ENCODE measurements around the gene GRM2. TPM values are rescaled to one million over a fixed set of nuclear protein-coding genes. Genes with fewer than 3 reads are reported as not detected.

The GRM2 gene
- total RNA-seq, 1 experiment from 2014 or later: 0.13 TPM

DNA sequence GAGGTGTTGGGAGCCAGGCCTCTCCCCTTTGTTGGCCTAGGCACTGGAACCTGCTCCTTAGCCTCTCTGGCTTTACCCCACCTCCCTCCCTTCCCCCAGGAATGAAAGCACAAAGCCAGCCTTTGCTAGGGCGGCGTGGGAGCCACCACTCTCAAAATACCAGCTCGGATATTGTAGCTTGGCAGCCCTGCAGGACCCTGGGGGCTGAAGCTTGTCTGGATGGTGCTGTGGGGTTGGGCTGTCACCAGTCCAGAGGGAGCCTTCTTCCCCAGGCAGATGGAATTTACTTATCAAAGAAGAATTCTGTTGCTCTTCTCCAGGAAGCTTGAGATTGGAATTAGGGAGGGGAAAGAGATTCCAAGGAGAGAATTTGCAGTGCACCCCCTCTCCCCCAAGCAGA is 14.9 kb upstream of the GRM2 start:
- Histone ChIP-seq H3K36me3 (ENCODE audit: low read depth) (no peaks in the 10 kb centered on the region), H4K20me1 (ENCODE audit: insufficient read depth) (no peaks in the 10 kb centered on the region; the same call in 1 of the 2 replicates), H3K4me1 (replicated peaks; ENCODE audit: insufficient read depth) (no peaks in the 10 kb centered on the region), H3F3A (ENCODE audit: insufficient read depth, low read depth) (no peaks in the 10 kb centered on the region), H3K9me2 (ENCODE audit: insufficient read depth) (no peaks in the 10 kb centered on the region), H3K79me2 (ENCODE audit: low read depth) (no peaks in the 10 kb centered on the region), H3K4me2 (no peak overlapping the region), H3K4me3 (no peak overlapping the region), H2AFZ (no peak overlapping the region), H3K9me3 (ENCODE audit: insufficient read depth, low read depth) (no peaks in the 10 kb centered on the region), H3K27me3 (ENCODE audit: insufficient read depth, low read depth) (no peaks in the 10 kb centered on the region), H3K27ac (no peak overlapping the region)
- no TSS peak for BruUV-seq (replicated peaks)
- no peak for DNase-seq
- intact Hi-C loops (cut with micrococcal nuclease; ENCODE audit: unreplicated experiment): no loop called here
- CTCF ChIA-PET: no interaction called here
- POLR2A ChIA-PET (ENCODE audit: unreplicated experiment): no interaction called here
- no peak for TF ChIP-seq EZH2 (IDR thresholded peaks at IDR 0.05; ENCODE audit: low read depth)
- TF ChIP-seq, protein P1, sequence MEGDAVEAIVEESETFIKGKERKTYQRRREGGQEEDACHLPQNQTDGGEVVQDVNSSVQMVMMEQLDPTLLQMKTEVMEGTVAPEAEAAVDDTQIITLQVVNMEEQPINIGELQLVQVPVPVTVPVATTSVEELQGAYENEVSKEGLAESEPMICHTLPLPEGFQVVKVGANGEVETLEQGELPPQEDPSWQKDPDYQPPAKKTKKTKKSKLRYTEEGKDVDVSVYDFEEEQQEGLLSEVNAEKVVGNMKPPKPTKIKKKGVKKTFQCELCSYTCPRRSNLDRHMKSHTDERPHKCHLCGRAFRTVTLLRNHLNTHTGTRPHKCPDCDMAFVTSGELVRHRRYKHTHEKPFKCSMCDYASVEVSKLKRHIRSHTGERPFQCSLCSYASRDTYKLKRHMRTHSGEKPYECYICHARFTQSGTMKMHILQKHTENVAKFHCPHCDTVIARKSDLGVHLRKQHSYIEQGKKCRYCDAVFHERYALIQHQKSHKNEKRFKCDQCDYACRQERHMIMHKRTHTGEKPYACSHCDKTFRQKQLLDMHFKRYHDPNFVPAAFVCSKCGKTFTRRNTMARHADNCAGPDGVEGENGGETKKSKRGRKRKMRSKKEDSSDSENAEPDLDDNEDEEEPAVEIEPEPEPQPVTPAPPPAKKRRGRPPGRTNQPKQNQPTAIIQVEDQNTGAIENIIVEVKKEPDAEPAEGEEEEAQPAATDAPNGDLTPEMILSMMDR (conservative IDR thresholded peaks at IDR 0.05): no peak

DNA sequence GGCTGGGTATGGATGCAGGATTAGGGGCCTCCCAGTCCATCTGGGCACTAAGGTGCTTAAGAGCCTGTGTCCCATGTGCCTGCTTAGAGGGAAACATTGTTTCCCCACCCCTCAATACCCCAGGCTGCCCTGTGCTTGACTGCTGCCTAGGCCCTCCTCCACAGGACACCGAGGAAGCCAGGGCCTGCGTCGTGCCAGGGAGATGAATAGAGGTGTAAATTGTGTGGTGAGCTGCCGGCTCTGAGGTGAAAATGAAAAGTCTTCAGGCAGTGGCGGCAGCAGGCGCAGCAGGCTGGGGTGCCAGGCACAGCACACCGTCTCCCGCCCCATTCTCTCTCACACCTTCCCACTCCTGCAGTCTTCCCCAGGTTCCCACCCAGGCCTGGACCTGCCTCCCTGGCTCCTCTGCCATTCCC is 13.9 kb upstream of the GRM2 start:
- no peak overlapping the region for H3K4me3 ChIP-seq
- intact Hi-C loops (cut with micrococcal nuclease; ENCODE audit: unreplicated experiment): no loop called here
- TF ChIP-seq EZH2 (IDR thresholded peaks at IDR 0.05; ENCODE audit: low read depth): no peak
- TF ChIP-seq, protein P1 (conservative IDR thresholded peaks at IDR 0.05): no peak
- H3K4me2 ChIP-seq: no peak overlapping the region
- ChIA-PET CTCF (no interaction called here), POLR2A (ENCODE audit: unreplicated experiment) (no interaction called here)
- H3F3A ChIP-seq (ENCODE audit: insufficient read depth, low read depth): no peaks in the 10 kb centered on the region
- no peaks in the 10 kb centered on the region for H3K4me1 ChIP-seq (replicated peaks; ENCODE audit: insufficient read depth)
- no TSS peak for BruUV-seq (replicated peaks)
- no peaks in the 10 kb centered on the region for H3K27me3 ChIP-seq (ENCODE audit: insufficient read depth, low read depth)
- no peaks in the 10 kb centered on the region for H3K79me2 ChIP-seq (ENCODE audit: low read depth)
- no peak overlapping the region for H2AFZ ChIP-seq
- H3K27ac ChIP-seq: no peak overlapping the region
- no peaks in the 10 kb centered on the region for H3K9me3 ChIP-seq (ENCODE audit: insufficient read depth, low read depth)
- H4K20me1 ChIP-seq (ENCODE audit: insufficient read depth): no peaks in the 10 kb centered on the region; the same call in 1 of the 2 replicates
- H3K9me2 ChIP-seq (ENCODE audit: insufficient read depth): no peaks in the 10 kb centered on the region
- no peak for DNase-seq
- no peaks in the 10 kb centered on the region for H3K36me3 ChIP-seq (ENCODE audit: low read depth)

DNA sequence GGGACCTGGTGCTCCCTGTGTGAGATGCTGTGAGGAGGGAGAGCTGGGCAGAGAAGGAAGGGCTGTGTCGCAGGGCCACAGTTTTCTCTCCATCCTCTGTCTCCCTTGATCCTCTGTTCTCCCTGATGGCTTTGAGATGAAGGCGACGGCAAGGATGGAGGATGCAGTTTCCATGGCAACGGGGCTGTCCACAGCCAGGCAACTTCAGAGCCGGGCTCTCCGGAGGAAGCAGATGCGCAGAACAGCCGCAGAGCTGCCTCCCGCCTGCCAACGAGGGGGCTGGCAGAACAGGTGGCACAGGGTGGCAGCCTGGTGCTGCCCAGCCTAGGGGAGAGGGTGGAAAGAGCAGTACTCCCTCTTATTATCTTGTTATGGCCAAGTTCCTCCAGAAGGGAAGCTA is 9.9 kb upstream of the GRM2 start:
- Histone ChIP-seq H3K4me3 (no peak overlapping the region), H3K79me2 (ENCODE audit: low read depth) (no peaks in the 10 kb centered on the region), H4K20me1 (ENCODE audit: insufficient read depth) (no peaks in the 10 kb centered on the region), H3K27me3 (ENCODE audit: insufficient read depth, low read depth) (no peaks in the 10 kb centered on the region), H3K4me2 (no peak overlapping the region), H3F3A (ENCODE audit: insufficient read depth, low read depth) (no peaks in the 10 kb centered on the region), H3K36me3 (ENCODE audit: low read depth) (no peaks in the 10 kb centered on the region), H3K27ac (no peak overlapping the region), H3K9me3 (ENCODE audit: insufficient read depth, low read depth) (no peaks in the 10 kb centered on the region), H3K4me1 (replicated peaks; ENCODE audit: insufficient read depth) (no peaks in the 10 kb centered on the region), H2AFZ (no peak overlapping the region), H3K9me2 (ENCODE audit: insufficient read depth) (no peaks in the 10 kb centered on the region)
- ChIA-PET POLR2A (ENCODE audit: unreplicated experiment) (no interaction called here), CTCF (no interaction called here)
- intact Hi-C loops (cut with micrococcal nuclease; ENCODE audit: unreplicated experiment): no loop called here
- no peak for DNase-seq
- no TSS peak for BruUV-seq (replicated peaks)
- TF ChIP-seq, protein P1 (conservative IDR thresholded peaks at IDR 0.05): no peak

Measured in PC-9 (cell line).